ENCODE results near the gene ERC2.

The ERC2 gene

GRCh38 chr3:55711646-55712045, 756.6 kb downstream of the ERC2 start:
- DNase-seq (ENCODE audit: low read depth) = no peak

GRCh38 chr3:55709411-55710012, 758.8 kb downstream of the ERC2 start:
- DNase-seq (ENCODE audit: low read depth) = no peak

GRCh38 chr3:55708921-55709320, 759.3 kb downstream of the ERC2 start:
- DNase-seq (ENCODE audit: low read depth) = no peak

GRCh38 chr3:55708242-55708641, 760.0 kb downstream of the ERC2 start:
- DNase-seq (ENCODE audit: low read depth) = no peak

GRCh38 chr3:55704521-55704920, 763.7 kb downstream of the ERC2 start:
- DNase-seq (ENCODE audit: low read depth) = peak; percentile 37

GRCh38 chr3:55702822-55703221, 765.4 kb downstream of the ERC2 start:
- no peak for DNase-seq (ENCODE audit: low read depth)

- DNase-seq (ENCODE audit: low read depth) = no peak
Measured at GRCh38 chr3:55701997-55702396, 766.3 kb downstream of the ERC2 start.

- DNase-seq (ENCODE audit: low read depth) = no peak
Measured at GRCh38 chr3:55698831-55699230, 769.4 kb downstream of the ERC2 start.

GRCh38 chr3:55697177-55697865, 770.9 kb downstream of the ERC2 start:
- DNase-seq (ENCODE audit: low read depth) = no peak

- DNase-seq (ENCODE audit: low read depth) = no peak
Measured at GRCh38 chr3:55692957-55693558, 775.2 kb downstream of the ERC2 start.

- DNase-seq (ENCODE audit: low read depth) = no peak
Measured at GRCh38 chr3:55692295-55692956, 775.8 kb downstream of the ERC2 start.

- DNase-seq (ENCODE audit: low read depth) = no peak
Measured at GRCh38 chr3:55691141-55691540, 777.1 kb downstream of the ERC2 start.

GRCh38 chr3:55690726-55691125, 777.5 kb downstream of the ERC2 start:
- DNase-seq (ENCODE audit: low read depth) = no peak

GRCh38 chr3:55690177-55690576, 778.1 kb downstream of the ERC2 start:
- DNase-seq (ENCODE audit: low read depth) = no peak

GRCh38 chr3:55688154-55688553, 780.1 kb downstream of the ERC2 start:
- no peak for DNase-seq (ENCODE audit: low read depth)

- DNase-seq (ENCODE audit: low read depth) = no peak
Measured at GRCh38 chr3:55687526-55687925, 780.7 kb downstream of the ERC2 start.

GRCh38 chr3:55686426-55687254, 781.6 kb downstream of the ERC2 start:
- no peak for DNase-seq (ENCODE audit: low read depth)

- DNase-seq (ENCODE audit: low read depth) = no peak
Measured at GRCh38 chr3:55683666-55684270, 784.5 kb downstream of the ERC2 start.

- no peak for DNase-seq (ENCODE audit: low read depth)
Measured at GRCh38 chr3:55682461-55682860, 785.8 kb downstream of the ERC2 start.

GRCh38 chr3:55678546-55679216, 789.6 kb downstream of the ERC2 start:
- no peak for DNase-seq (ENCODE audit: low read depth)

GRCh38 chr3:55676643-55677042, 791.6 kb downstream of the ERC2 start:
- no peak for DNase-seq (ENCODE audit: low read depth)

All from GM04504 (cell line).